DMS53 treated with DMSO at 0.1 percent for 48 hours (cell line): ENCODE measurements around the gene PPM1K.

ENCODE experiments used
- DNase-seq: peaks from one replicate; lab custom pipeline; 2025; ENCODE audit not compliant: unreplicated experiment; lab: John Stamatoyannopoulos, UW

PPM1K gene

GRCh38 chr4:88223516-88223915 is 60.8 kb downstream of the PPM1K start:
- DNase-seq = no peak

DNA sequence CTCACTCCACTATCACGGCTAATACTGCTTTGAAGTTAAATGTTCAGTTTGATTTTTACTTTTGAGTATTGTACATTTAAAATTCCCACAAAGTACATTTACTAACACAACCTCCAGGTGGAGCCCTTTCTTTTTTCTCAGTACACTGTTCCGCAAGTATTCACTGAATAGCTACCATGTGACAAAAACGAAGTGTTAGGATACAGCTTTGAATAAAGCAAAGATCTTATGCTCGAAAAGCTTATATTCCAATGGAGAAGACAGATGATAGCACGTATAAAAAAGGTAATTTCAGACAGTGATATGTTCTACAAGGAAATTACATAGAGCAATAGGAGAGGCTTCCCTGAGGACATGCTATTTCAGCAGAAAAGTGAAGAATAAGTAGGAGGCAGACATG is 65.3 kb downstream of the PPM1K start:
- peak; percentile 57 for DNase-seq

- DNase-seq = no peak
These were observed 67.2 kb downstream of the PPM1K start for GRCh38 chr4:88217169-88217568.

- no peak for DNase-seq
These were observed 68.0 kb downstream of the PPM1K start for GRCh38 chr4:88216395-88216794.

- DNase-seq = no peak
These were observed 69.0 kb downstream of the PPM1K start for GRCh38 chr4:88215351-88215750.

DNA sequence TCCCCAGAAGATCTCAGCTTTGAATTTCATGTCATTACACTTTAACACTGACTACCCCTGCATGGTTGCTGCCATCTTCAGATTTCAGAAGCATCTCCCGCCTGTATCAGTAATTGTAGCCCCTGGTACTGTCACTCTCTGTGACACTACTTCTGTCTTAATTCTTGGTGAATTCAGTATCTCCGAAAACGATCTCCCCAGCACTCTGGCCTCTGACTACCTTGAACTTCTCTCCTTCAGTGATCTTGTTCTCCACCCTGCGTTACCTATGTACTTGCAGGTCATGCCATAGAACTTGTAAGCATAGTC is 72.2 kb downstream of the PPM1K start:
- no peak for DNase-seq

- DNase-seq = peak; percentile 11
These were observed 72.7 kb downstream of the PPM1K start for GRCh38 chr4:88211473-88212252.

DNA sequence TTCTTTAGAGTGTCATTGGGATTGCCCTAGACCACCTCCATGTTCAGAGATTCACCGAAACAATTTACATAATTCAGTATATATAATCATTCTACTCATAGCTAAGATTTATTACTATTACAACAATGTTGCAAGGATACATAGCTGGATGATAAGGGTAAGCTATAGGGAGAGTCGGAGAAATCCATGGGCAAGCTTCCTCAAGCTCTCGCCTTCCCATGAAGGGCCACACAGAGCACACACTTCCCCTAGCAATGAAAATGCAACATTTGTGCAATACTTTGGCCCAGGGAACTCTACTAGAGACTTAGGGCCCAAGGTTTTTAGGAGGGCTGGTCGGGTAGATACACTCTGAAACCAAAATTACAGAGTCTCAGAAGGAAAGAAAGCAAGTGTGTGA is 76.2 kb downstream of the PPM1K start:
- no peak for DNase-seq
